H1 (cell line): ENCODE measurements around the gene TRAF3IP1. TPM values are rescaled to one million over a fixed set of nuclear protein-coding genes. Genes with fewer than 3 reads are reported as not detected.

Source experiments
- CTCF ChIA-PET: fragments of 300-600 bp; sonication (Branson Sonifier 250); formaldehyde crosslinking; loops from one replicate; lab custom pipeline; 2021; ENCODE audit not compliant: partially characterized antibody; lab: Charles Lee
- POLR2A ChIA-PET: fragments of 300-600 bp; sonication (Branson Sonifier 250); formaldehyde crosslinking; loops from one replicate; lab custom pipeline; 2021; ENCODE audit warnings: inconsistent platforms; ENCODE audit not compliant: partially characterized antibody; lab: Charles Lee
- DNase-seq, 2 experiments: peaks; one replicate each; pipeline versions ENCODE4 v3.0.0 to v3.0.0-alpha.2; 2010 to 2022; ENCODE audit warnings: low spot score in 2 of 2, low read depth in 1 of 2, mixed read lengths in 1 of 2
- FAIRE-seq: peaks from 2 replicates; lab custom pipeline; 2011; peaks lifted over from hg19 to GRCh38; lab: Jason Lieb, UNC
- H2AFZ ChIP-seq: 2 replicates; pipeline ENCODE4 v1.8.1; 2012; ENCODE audit warnings: low read length, inconsistent platforms
- H2AK5ac ChIP-seq: 2 replicates; pipeline ENCODE4 v1.6.1; 2013; ENCODE audit warnings: low read depth, low read length
- H2BK120ac ChIP-seq: replicated peaks from 2 replicates; pipeline ENCODE3; 2013; ENCODE audit warnings: low read depth, low read length, inconsistent platforms
- H2BK12ac ChIP-seq: 2 replicates; pipeline ENCODE4 v1.6.1; 2013; ENCODE audit warnings: low read depth, low read length
- H2BK15ac ChIP-seq: 2 replicates; pipeline ENCODE4 v1.6.1; 2013; ENCODE audit warnings: low read length
- H2BK20ac ChIP-seq: 2 replicates; pipeline ENCODE4 v1.6.1; 2013; ENCODE audit warnings: low read length
- H2BK5ac ChIP-seq: 2 replicates; pipeline ENCODE4 v1.6.1; 2013; ENCODE audit warnings: low read depth, low read length
- H3K14ac ChIP-seq: 2 replicates; pipeline ENCODE4 v1.6.1; 2013; ENCODE audit warnings: inconsistent platforms; ENCODE audit not compliant: insufficient read length
- H3K18ac ChIP-seq: 2 replicates; pipeline ENCODE4 v1.6.1; 2013; ENCODE audit warnings: low read length; ENCODE audit errors: extremely low read depth
- H3K23ac ChIP-seq: 2 replicates; pipeline ENCODE4 v1.6.1; 2013; ENCODE audit warnings: inconsistent platforms; ENCODE audit not compliant: insufficient read length
- H3K23me2 ChIP-seq: 2 replicates; pipeline ENCODE4 v1.6.1; 2013; ENCODE audit warnings: low read depth, low read length
- H3K27ac ChIP-seq: 2 replicates; pipeline ENCODE4 v1.6.1; 2011; ENCODE audit warnings: low read depth, low read length, inconsistent platforms
- H3K27me3 ChIP-seq, 4 experiments: replicated peaks in 1 of 4; 1 replicate in 1 of 4; 2 replicates in 3 of 4; pipeline versions ENCODE4 v1.6.1 to v1.8.1; 2011 to 2013; ENCODE audit warnings: low read length in 3 of 4, mild to moderate bottlenecking in 3 of 4, inconsistent platforms in 2 of 4, mixed read lengths in 2 of 4, moderate library complexity in 1 of 4; ENCODE audit not compliant: control insufficient read depth in 3 of 4, insufficient read depth in 3 of 4; ENCODE audit errors: extremely low read depth in 1 of 4
- H3K36me3 ChIP-seq, 4 experiments: 2 replicates each; pipeline versions ENCODE4 v1.6.1 to v1.8.1; 2011 to 2013; ENCODE audit warnings: mild to moderate bottlenecking in 4 of 4, low read length in 3 of 4, moderate library complexity in 2 of 4, control low read depth in 1 of 4, inconsistent platforms in 1 of 4; ENCODE audit not compliant: insufficient read depth in 4 of 4, control insufficient read depth in 2 of 4
- H3K4ac ChIP-seq: replicated peaks from 2 replicates; pipeline ENCODE3; 2013; ENCODE audit warnings: low read length, low read depth, mixed read lengths, inconsistent platforms; ENCODE audit not compliant: insufficient read length
- H3K4me1 ChIP-seq, 4 experiments: replicated peaks in 1 of 4; 1 replicate in 1 of 4; 2 replicates in 3 of 4; pipeline versions ENCODE4 v1.6.1 to v1.8.1; 2011 to 2013; ENCODE audit warnings: low read length in 3 of 4, inconsistent platforms in 2 of 4, mixed read lengths in 1 of 4; ENCODE audit not compliant: insufficient read depth in 4 of 4, control insufficient read depth in 3 of 4
- H3K4me2 ChIP-seq, 2 experiments: 2 replicates each; pipeline versions ENCODE4 v1.6.1 to v1.8.1; 2011 to 2013; ENCODE audit warnings: low read depth in 2 of 2, low read length in 2 of 2, control low read depth in 1 of 2, inconsistent platforms in 1 of 2, mild to moderate bottlenecking in 1 of 2; ENCODE audit not compliant: insufficient read depth in 1 of 2
- H3K4me3 ChIP-seq, 4 experiments: fragments of 200-600, 300-600 bp in 1 of 4; sonication (generic), shearing (Covaris generic), sonication (Bioruptor Twin) in 1 of 4; 2 replicates each; pipeline versions ENCODE4 v1.5.1 to v1.8.1; 2011 to 2016; ENCODE audit warnings: low read length in 4 of 4, low read depth in 3 of 4, control low read depth in 2 of 4, inconsistent platforms in 2 of 4, mild to moderate bottlenecking in 2 of 4, mixed read lengths in 1 of 4, moderate library complexity in 1 of 4; ENCODE audit not compliant: insufficient read depth in 2 of 4; ENCODE audit errors: extremely low read depth in 1 of 4
- H3K56ac ChIP-seq: replicated peaks from 2 replicates; pipeline ENCODE3; 2013; ENCODE audit warnings: low read depth, mild to moderate bottlenecking, mixed read lengths, low read length, inconsistent platforms; ENCODE audit not compliant: insufficient read length
- H3K79me1 ChIP-seq: 2 replicates; pipeline ENCODE4 v1.6.1; 2013; ENCODE audit warnings: low read depth, low read length, control low read depth
- H3K79me2 ChIP-seq, 2 experiments: 2 replicates each; pipeline versions ENCODE4 v1.6.1 to v1.8.1; 2012 to 2013; ENCODE audit warnings: low read length in 2 of 2, mild to moderate bottlenecking in 2 of 2, inconsistent platforms in 1 of 2; ENCODE audit not compliant: insufficient read depth in 2 of 2, control insufficient read depth in 1 of 2
- H3K9ac ChIP-seq, 4 experiments: replicated peaks in 1 of 4; 1 replicate in 1 of 4; 2 replicates in 3 of 4; pipeline versions ENCODE4 v1.6.1 to v1.8.1; 2011 to 2013; ENCODE audit warnings: low read depth in 3 of 4, low read length in 3 of 4, control low read depth in 2 of 4, mild to moderate bottlenecking in 2 of 4, moderate library complexity in 2 of 4, inconsistent platforms in 1 of 4; ENCODE audit errors: extremely low read depth in 1 of 4
- H3K9me3 ChIP-seq, 2 experiments: 2 replicates each; pipeline versions ENCODE4 v1.6.1 to v1.8.1; 2012 to 2013; ENCODE audit warnings: mild to moderate bottlenecking in 2 of 2, moderate library complexity in 2 of 2, control low read depth in 1 of 2, inconsistent platforms in 1 of 2, low read depth in 1 of 2, low read length in 1 of 2, mixed read lengths in 1 of 2; ENCODE audit not compliant: insufficient read depth in 2 of 2
- H4K20me1 ChIP-seq, 2 experiments: replicated peaks in 1 of 2; 2 replicates each; pipeline versions ENCODE3 to v1.8.1; 2011 to 2013; ENCODE audit warnings: inconsistent platforms in 2 of 2, low read length in 2 of 2, mild to moderate bottlenecking in 1 of 2; ENCODE audit not compliant: insufficient read depth in 2 of 2, control insufficient read depth in 1 of 2
- H4K5ac ChIP-seq: 2 replicates; pipeline ENCODE4 v1.6.1; 2013; ENCODE audit warnings: low read length, low read depth, mixed read lengths, inconsistent platforms; ENCODE audit not compliant: insufficient read length
- H4K8ac ChIP-seq: 2 replicates; pipeline ENCODE4 v1.8.0; 2013; ENCODE audit warnings: mild to moderate bottlenecking, moderate library complexity, low read length, inconsistent platforms; ENCODE audit not compliant: insufficient read depth; ENCODE audit errors: extremely low read depth
- H4K91ac ChIP-seq: replicated peaks from 2 replicates; pipeline ENCODE3; 2013; ENCODE audit warnings: low read length, mixed read lengths, inconsistent platforms; ENCODE audit not compliant: insufficient read length
- PHF8 ChIP-seq: fragments of 200-600 bp; sonication (generic); conservative IDR thresholded peaks from 2 replicates; pipeline ENCODE4 v1.7.1; 2012; ENCODE audit warnings: low read depth, mild to moderate bottlenecking, inconsistent platforms, low read length, moderate library complexity
- WGBS, 2 experiments: shearing (Covaris generic) in 1 of 2; methylation state at CpG; one replicate each; pipeline versions ENCODE4 v1.1.6 to v1.1.7; 2013 to 2015; ENCODE audit warnings: low lambda C conversion rate in 2 of 2, mixed read lengths in 2 of 2, inconsistent platforms in 1 of 2, low coverage in 1 of 2, missing lambda C conversion rate in 1 of 2; ENCODE audit not compliant: insufficient replicate concordance in 2 of 2, insufficient coverage in 1 of 2, insufficient read length in 1 of 2; ENCODE audit errors: extremely low coverage in 1 of 2, missing lambda C conversion rate in 1 of 2; 5-methylcytosine and 5-hydroxymethylcytosine counted together
- polyA plus RNA-seq, 7 experiments: library from polyadenylated mRNA; depleted of rRNA in 3 of 7; stranded (reverse) in 5 of 7; unstranded in 2 of 7; fragments of >200 nt in 5 of 7; fragments of 200-250 nt in 2 of 7; gene quantifications; 1 replicate in 5 of 7; 2 replicates in 1 of 7; 4 replicates in 1 of 7; pipeline versions ENCODE4 v1.2.1 to v1.2.3, GENCODE V29; 2011 to 2013; ENCODE audit warnings: missing spikeins in 2 of 7, mixed read lengths in 2 of 7
- total RNA-seq: library from RNA; stranded (reverse); fragmentation: NEBNext Ultra II Directional; extraction: Animal tissue kit (Norgen Biotek cat#: 25700); gene quantifications from 2 replicates; pipeline ENCODE4 v1.2.1, GENCODE V29; 2021
- TF ChIP-seq, protein P1 (sequence below), 3 experiments: IDR thresholded peaks; 1 replicate in 2 of 3; 2 replicates in 1 of 3; pipeline versions ENCODE4 v1.5.1 to v1.6.1; 2011; ENCODE audit warnings: low read length in 3 of 3, mild to moderate bottlenecking in 3 of 3, inconsistent platforms in 2 of 3, low read depth in 1 of 3, moderate library complexity in 1 of 3; ENCODE audit not compliant: insufficient read depth in 1 of 3; ENCODE audit errors: control extremely low read depth in 1 of 3

TRAF3IP1 gene
- total and polyA plus RNA-seq, 2 of the 8 experiments (the other 6 are each of a cell fraction or from before 2014, with no cell fraction given) = 2.3 to 17.5 TPM

DNA sequence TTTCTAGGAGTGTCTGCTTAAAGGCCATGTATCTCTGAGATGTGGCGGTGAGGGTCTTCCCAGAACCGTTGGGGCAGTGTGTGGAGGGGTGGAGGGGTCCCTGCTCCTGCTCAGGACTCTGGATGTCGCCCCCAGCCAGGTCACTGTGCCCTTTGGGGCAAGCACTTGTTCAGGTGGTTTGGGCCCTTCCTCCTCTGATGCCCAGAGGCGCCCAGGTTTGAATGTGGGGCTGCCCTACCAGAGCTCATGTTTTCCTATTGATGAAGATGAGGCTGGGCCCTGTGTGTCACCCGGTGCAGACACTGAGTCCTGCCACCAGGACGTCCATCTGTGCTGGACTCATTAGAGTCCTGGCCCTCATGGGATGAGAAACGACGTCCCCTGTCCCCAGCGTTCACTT lies 17.6 kb upstream of the TRAF3IP1 start:
- Histone ChIP-seq H3K36me3 (no peaks in the 10 kb centered on the region), H3K23ac (no peak overlapping the region), H3K4me1 (peaks cover 0 to 3% (median 0%) of the 10 kb centered on the region in 4 experiments; a peak in 1 of 7 replicates), H3K23me2 (no peaks in the 10 kb centered on the region), H2BK20ac (no peak overlapping the region), H3K79me2 (no peaks in the 10 kb centered on the region), H3K4me3 (no peak overlapping the region), H3K14ac (no peak overlapping the region), H2BK120ac (no peak overlapping the region), H3K9me3 (no peaks in the 10 kb centered on the region), H3K18ac (no peak overlapping the region), H3K4me2 (no peak overlapping the region), H3K27ac (no peak overlapping the region), H2AFZ (no peak overlapping the region), H3K27me3 (0 out of 7 replicates have a peak, but pooled peaks cover 0 to 3% (median 0%) of the 10 kb centered on the region in 4 experiments), H2BK15ac (no peak overlapping the region), H2BK5ac (no peak overlapping the region), H3K56ac (no peak overlapping the region), H2BK12ac (no peak overlapping the region), H3K9ac (no peak overlapping the region), H4K91ac (no peak overlapping the region), H4K20me1 (no peaks in the 10 kb centered on the region), H3K79me1 (no peaks in the 10 kb centered on the region), H4K8ac (no peak overlapping the region), H4K5ac (no peak overlapping the region), H2AK5ac (no peak overlapping the region), H3K4ac (no peak overlapping the region)
- FAIRE-seq = no peak
- ChIA-PET CTCF (interaction anchor here (0.9 to 5.9 kb wide), 7 partner anchors 8 to 45 kb away, joined by 3 to 40 read pairs (median 7); no protein-coding TSS in a partner anchor), POLR2A (no interaction called here)
- TF ChIP-seq, protein P1, sequence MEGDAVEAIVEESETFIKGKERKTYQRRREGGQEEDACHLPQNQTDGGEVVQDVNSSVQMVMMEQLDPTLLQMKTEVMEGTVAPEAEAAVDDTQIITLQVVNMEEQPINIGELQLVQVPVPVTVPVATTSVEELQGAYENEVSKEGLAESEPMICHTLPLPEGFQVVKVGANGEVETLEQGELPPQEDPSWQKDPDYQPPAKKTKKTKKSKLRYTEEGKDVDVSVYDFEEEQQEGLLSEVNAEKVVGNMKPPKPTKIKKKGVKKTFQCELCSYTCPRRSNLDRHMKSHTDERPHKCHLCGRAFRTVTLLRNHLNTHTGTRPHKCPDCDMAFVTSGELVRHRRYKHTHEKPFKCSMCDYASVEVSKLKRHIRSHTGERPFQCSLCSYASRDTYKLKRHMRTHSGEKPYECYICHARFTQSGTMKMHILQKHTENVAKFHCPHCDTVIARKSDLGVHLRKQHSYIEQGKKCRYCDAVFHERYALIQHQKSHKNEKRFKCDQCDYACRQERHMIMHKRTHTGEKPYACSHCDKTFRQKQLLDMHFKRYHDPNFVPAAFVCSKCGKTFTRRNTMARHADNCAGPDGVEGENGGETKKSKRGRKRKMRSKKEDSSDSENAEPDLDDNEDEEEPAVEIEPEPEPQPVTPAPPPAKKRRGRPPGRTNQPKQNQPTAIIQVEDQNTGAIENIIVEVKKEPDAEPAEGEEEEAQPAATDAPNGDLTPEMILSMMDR (IDR thresholded peaks at IDR 0.05; ENCODE audit: control extremely low read depth in 1 of 3, insufficient read depth in 1 of 3, low read depth in 1 of 3, low read length in 3 of 3) = peak in 2 of 3 experiments; percentile 12 to 15; a peak in 2 of 4 replicates
- no peak for TF ChIP-seq PHF8
- DNase-seq = no peak
- WGBS, 2 experiments = 90% methylated on average over 9 of the region's 9 CpGs; no CpG with 5 or more reads in 1 of the 2 experiments
